T-helper 17 cell (primary cell): ENCODE results near the gene SLAMF1. TPM values are rescaled to one million over a fixed set of nuclear protein-coding genes. Genes with fewer than 3 reads are reported as not detected.
"Not testable (repeated sequence)": the region's sequence is repeated elsewhere in the genome, so short reads cannot be mapped to it uniquely, and the experiment has no call there.

Source experiments
- ATAC-seq: fragments of 150-1000 bp; cut with Tn5 transposase; 2 replicates; pipeline ENCODE4 v1.10.0; 2021; ENCODE audit warnings: mild to moderate bottlenecking, moderate library complexity
- DNase-seq, 3 donors: peaks; one replicate each; pipeline versions ENCODE4 v3.0.0 to v3.0.0-alpha.2; 2020 to 2021
- H3K9me3 ChIP-seq: one replicate; pipeline ENCODE4 v1.7.0; 2013; ENCODE audit warnings: low read length, mild to moderate bottlenecking; ENCODE audit not compliant: control insufficient read depth, poor library complexity, severe bottlenecking
- H3K27ac Mint-ChIP-seq: one replicate; pipeline ENCODE4 v1.8.0; 2022; ENCODE audit warnings: mild to moderate bottlenecking, moderate library complexity, mixed read lengths
- H3K27me3 Mint-ChIP-seq: one replicate; pipeline ENCODE4 v1.8.0; 2022; ENCODE audit warnings: mixed read lengths
- H3K36me3 Mint-ChIP-seq: one replicate; pipeline ENCODE4 v1.8.0; 2022; ENCODE audit warnings: low read depth, mixed read lengths
- H3K4me1 Mint-ChIP-seq: one replicate; pipeline ENCODE4 v1.8.0; 2022; ENCODE audit warnings: mild to moderate bottlenecking, mixed read lengths
- H3K4me3 Mint-ChIP-seq: one replicate; pipeline ENCODE4 v1.8.0; 2022; ENCODE audit warnings: mild to moderate bottlenecking, moderate library complexity, mixed read lengths
- total RNA-seq, 4 donors: library from RNA in 2 of 4; stranded (reverse) in 2 of 4; gene quantifications; one replicate each; pipeline ENCODE4 v1.2.3 and lab custom pipeline; 2022 to 2026

The SLAMF1 gene
- total RNA-seq, 2 donors from 2014 or later, result 67.8 to 70.6 TPM

GRCh38 chr1:160563230-160563629 lies 83.6 kb downstream of the SLAMF1 start:
- not testable (repeated sequence) for DNase-seq, H3K27me3 Mint-ChIP-seq, H3K27ac Mint-ChIP-seq, H3K4me3 Mint-ChIP-seq, ATAC-seq, H3K9me3 ChIP-seq
- H3K36me3 Mint-ChIP-seq, result peaks cover 12% of the 10 kb centered on the region
- H3K4me1 Mint-ChIP-seq, result peaks cover 61% of the 10 kb centered on the region

GRCh38 chr1:160562745-160563144 lies 84.1 kb downstream of the SLAMF1 start:
- Mint-ChIP-seq H3K4me3 (peak overlapping the region; percentile 34), H3K36me3 (peaks cover 12% of the 10 kb centered on the region), H3K4me1 (peaks cover 58% of the 10 kb centered on the region)
- not testable (repeated sequence) for H3K9me3 ChIP-seq, DNase-seq, H3K27me3 Mint-ChIP-seq, ATAC-seq, H3K27ac Mint-ChIP-seq

GRCh38 chr1:160560806-160561205 lies 86.0 kb downstream of the SLAMF1 start:
- peaks cover 13% of the 10 kb centered on the region for H3K36me3 Mint-ChIP-seq
- peak overlapping the region; percentile 98 for H3K27ac Mint-ChIP-seq
- H3K9me3 ChIP-seq, result peaks cover 4% of the 10 kb centered on the region
- ATAC-seq (peak; percentile 62), DNase-seq (no peak)
- H3K4me1 Mint-ChIP-seq, result peaks cover 52% of the 10 kb centered on the region
- H3K4me3 Mint-ChIP-seq, result peak overlapping the region; percentile 90
- no peaks in the 10 kb centered on the region for H3K27me3 Mint-ChIP-seq

GRCh38 chr1:160560045-160560705 lies 86.7 kb downstream of the SLAMF1 start:
- ATAC-seq, result peak; percentile 72
- peak overlapping the region; percentile 90 for H3K4me3 Mint-ChIP-seq
- H3K27me3 Mint-ChIP-seq, result no peaks in the 10 kb centered on the region
- peaks cover 13% of the 10 kb centered on the region for H3K36me3 Mint-ChIP-seq
- peak overlapping the region; percentile 98 for H3K27ac Mint-ChIP-seq
- H3K9me3 ChIP-seq, result peaks cover 4% of the 10 kb centered on the region
- no peak for DNase-seq
- H3K4me1 Mint-ChIP-seq, result peaks cover 48% of the 10 kb centered on the region

GRCh38 chr1:160559437-160559836 lies 87.4 kb downstream of the SLAMF1 start:
- H3K4me1 Mint-ChIP-seq, result peaks cover 42% of the 10 kb centered on the region
- ATAC-seq, DNase-seq, H3K27me3 Mint-ChIP-seq, H3K9me3 ChIP-seq: not testable (repeated sequence)
- H3K4me3 Mint-ChIP-seq, result peak overlapping the region; percentile 90
- peaks cover 13% of the 10 kb centered on the region for H3K36me3 Mint-ChIP-seq
- peak overlapping the region; percentile 98 for H3K27ac Mint-ChIP-seq

GRCh38 chr1:160558660-160559380 lies 88.0 kb downstream of the SLAMF1 start:
- peak overlapping the region; percentile 98 for H3K27ac Mint-ChIP-seq
- ATAC-seq (peak; percentile 35), DNase-seq (no peak)
- peaks cover 4% of the 10 kb centered on the region for H3K9me3 ChIP-seq
- no peaks in the 10 kb centered on the region for H3K27me3 Mint-ChIP-seq
- peaks cover 13% of the 10 kb centered on the region for H3K36me3 Mint-ChIP-seq
- peak overlapping the region; percentile 90 for H3K4me3 Mint-ChIP-seq
- peaks cover 41% of the 10 kb centered on the region for H3K4me1 Mint-ChIP-seq

Other genes starting within 250 kb of the SLAMF1 start
- not detected for gene VANGL2, start 246.5 kb downstream of the SLAMF1 start, total RNA-seq
- gene SLAMF6, start 123.8 kb downstream of the SLAMF1 start, total RNA-seq, result 10 to 100 TPM; 24.8 to 38.0 TPM
- gene CD84, start 67.5 kb downstream of the SLAMF1 start, total RNA-seq, result 10 to 100 TPM; 66.2 to 71.6 TPM
- gene CD48, start 64.8 kb upstream of the SLAMF1 start, total RNA-seq, result 100 to 1,000 TPM; 386 to 387 TPM
- gene SLAMF7, start 92.2 kb upstream of the SLAMF1 start, total RNA-seq, result 1 to 10 TPM; 3.1 to 3.9 TPM
- gene LY9, start 149.1 kb upstream of the SLAMF1 start, total RNA-seq, result 100 to 1,000 TPM in 1 of 2 donors, 10 to 100 TPM in 1; 96.6 to 124 TPM
- gene CD244, start 215.8 kb upstream of the SLAMF1 start, total RNA-seq, result 1 to 10 TPM in 1 of 2 donors, under 1 TPM in 1; 0.73 to 1.4 TPM
- not detected for gene ITLN1, start 238.1 kb upstream of the SLAMF1 start, total RNA-seq